HG03060 (cell line): ENCODE measurements around the gene MYO9B.

Experiments used
- ATAC-seq: cut with Tn5 transposase; IDR thresholded peaks from one replicate; pipeline ENCODE4 v1.9.1; 2021; ENCODE audit warnings: low read depth, moderate number of reproducible peaks; ENCODE audit not compliant: unreplicated experiment

The MYO9B gene

GRCh38 chr19:17254636-17255035, 179.1 kb downstream of the MYO9B start:
- ATAC-seq: no peak

GRCh38 chr19:17255150-17255621, 179.6 kb downstream of the MYO9B start:
- ATAC-seq: no peak

- no peak for ATAC-seq
Measured at GRCh38 chr19:17256130-17256529, 180.6 kb downstream of the MYO9B start.

GRCh38 chr19:17259118-17259780, 183.7 kb downstream of the MYO9B start:
- no peak for ATAC-seq

- no peak for ATAC-seq
Measured at GRCh38 chr19:17259934-17260333, 184.4 kb downstream of the MYO9B start.

- ATAC-seq: no peak
Measured at GRCh38 chr19:17260842-17261325, 185.3 kb downstream of the MYO9B start.

- no peak for ATAC-seq
Measured at GRCh38 chr19:17262557-17262956, 187.0 kb downstream of the MYO9B start.
